ENCODE measurements around the gene WFIKKN1. TPM values are rescaled to one million over a fixed set of nuclear protein-coding genes. Genes with fewer than 3 reads are reported as not detected.
A peak's percentile ranks its signal among the peaks of the same experiment; 100 is the strongest.

Gene WFIKKN1
- total RNA-seq, 1 donor from 2014 or later, result 0.44 TPM

DNA sequence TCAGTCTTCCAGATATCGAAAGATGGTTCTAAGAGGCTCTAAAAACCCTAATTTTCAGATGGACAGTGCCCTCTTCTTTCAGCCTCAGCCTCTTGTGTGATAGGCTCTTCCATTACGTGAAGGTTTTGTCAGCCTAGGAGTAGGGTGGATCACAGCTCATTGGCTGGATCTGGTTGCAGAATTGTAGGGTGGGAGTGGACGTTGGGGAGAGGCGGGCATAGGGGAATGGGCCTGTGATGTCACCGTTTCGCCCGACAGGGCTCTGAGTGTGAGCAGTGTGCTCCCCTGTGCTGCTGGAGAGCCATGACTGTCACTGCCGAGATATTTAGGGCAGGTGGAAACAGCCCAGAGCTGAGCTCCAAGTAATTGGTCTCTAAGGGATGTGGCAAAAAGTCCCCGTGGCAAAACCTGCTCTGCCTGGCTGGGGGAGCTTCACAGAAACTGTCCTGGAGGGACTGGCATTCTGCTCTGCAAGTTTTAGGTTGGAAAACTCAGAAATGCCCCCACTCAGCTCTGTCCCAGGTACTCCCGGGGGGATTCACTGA lies 6.2 kb upstream of the WFIKKN1 start:
- no peaks in the 10 kb centered on the region for H3K27me3 Mint-ChIP-seq
- intact Hi-C loops (cut with micrococcal nuclease), result no loop called here
- no peak overlapping the region for H3K27ac Mint-ChIP-seq

DNA sequence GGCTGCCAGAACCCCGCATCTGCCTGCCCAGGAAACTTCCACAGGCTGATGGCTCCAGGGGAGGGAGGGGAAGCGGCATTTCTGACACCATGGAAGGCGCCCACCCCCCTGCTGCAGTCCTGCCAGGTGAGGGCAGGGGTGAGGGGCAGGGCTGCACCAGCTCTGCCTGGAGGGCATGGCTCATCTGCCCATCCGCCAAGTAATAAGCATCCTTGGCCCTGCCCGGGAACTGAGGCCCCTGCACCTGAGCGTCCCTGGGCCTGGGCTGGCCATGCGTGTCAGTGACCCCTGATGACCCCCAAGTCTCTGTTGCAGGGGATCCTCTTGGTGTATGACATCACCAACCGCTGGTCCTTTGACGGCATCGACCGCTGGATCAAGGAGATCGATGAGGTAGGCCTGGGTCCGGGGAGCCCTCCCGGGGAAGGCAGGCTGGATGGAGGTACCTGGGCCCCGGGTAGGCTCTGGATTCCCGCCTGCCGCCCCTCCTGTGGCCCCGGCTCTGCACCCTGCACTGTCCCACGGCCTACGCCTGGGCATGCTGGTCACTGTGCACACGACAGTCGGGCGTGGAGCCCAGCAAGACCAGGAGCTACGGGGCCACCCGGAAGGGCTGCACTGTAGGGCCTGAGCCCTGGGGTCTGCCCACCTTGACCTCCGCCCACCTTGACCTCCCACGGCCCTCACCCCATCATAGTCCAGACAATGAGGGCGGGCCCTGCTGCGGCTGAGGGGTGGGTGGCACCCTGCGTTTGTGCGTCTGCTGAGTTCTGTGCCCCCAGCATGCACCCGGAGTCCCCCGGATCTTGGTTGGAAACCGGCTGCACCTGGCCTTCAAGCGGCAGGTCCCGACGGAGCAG lies 5.4 kb upstream of the WFIKKN1 start:
- H3K36me3 Mint-ChIP-seq (ENCODE audit: low read depth), result peaks cover 2% of the 10 kb centered on the region
- no peaks in the 10 kb centered on the region for H3K4me1 Mint-ChIP-seq
- no peaks in the 10 kb centered on the region for H3K27me3 Mint-ChIP-seq
- H3K9me3 Mint-ChIP-seq, result no peaks in the 10 kb centered on the region
- no peak overlapping the region for H3K27ac Mint-ChIP-seq
- DNase-seq, result no peak
- intact Hi-C loops (cut with micrococcal nuclease), result no loop called here
- no peak overlapping the region for H3K4me3 Mint-ChIP-seq

More for the DNA sequence above, 6.2 kb upstream of the WFIKKN1 start:
- no peak for DNase-seq
- no peak overlapping the region for H3K4me3 Mint-ChIP-seq
- H3K36me3 Mint-ChIP-seq (ENCODE audit: low read depth), result peaks cover 2% of the 10 kb centered on the region
- no peaks in the 10 kb centered on the region for H3K9me3 Mint-ChIP-seq
- no peaks in the 10 kb centered on the region for H3K4me1 Mint-ChIP-seq

DNA sequence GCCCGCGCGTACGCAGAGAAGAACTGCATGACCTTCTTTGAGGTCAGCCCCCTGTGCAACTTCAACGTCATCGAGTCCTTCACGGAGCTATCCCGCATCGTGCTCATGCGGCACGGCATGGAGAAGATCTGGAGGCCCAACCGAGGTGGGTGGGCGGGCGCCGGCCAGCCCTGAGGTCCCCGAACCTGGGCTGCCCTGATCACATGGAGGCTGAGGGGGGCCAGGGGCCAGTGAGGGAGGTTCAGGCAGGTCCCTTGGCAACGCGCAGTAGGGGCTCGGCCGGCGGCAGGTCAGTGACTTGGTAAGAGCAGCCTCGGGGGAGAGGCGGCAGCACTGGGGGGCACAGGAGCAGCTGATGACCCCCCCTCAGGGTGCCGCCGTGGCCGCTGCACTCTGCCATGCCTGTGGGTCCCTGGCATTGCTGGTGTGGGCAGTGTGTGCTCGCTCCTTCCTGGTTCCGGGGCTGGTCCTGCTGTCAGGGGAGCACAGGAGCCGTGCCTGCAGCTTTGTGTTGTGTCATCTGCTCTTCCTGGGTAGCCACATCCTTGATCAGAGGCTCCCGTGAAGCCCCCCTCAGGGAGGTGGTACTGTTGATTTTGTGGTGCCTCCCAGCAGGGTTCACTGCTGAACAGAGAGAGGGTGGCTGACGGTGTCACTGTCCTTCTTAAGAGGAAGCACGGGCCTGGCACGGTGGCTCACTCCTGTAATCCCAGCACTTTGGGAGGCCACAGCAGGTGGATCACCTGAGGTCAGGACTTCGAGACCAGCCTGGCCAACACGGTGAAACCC lies 4.6 kb upstream of the WFIKKN1 start:
- intact Hi-C loops (cut with micrococcal nuclease), result no loop called here
- Mint-ChIP-seq H3K36me3 (ENCODE audit: low read depth) (peaks cover 2% of the 10 kb centered on the region), H3K27ac (no peak overlapping the region), H3K4me3 (no peak overlapping the region), H3K9me3 (no peaks in the 10 kb centered on the region), H3K27me3 (no peaks in the 10 kb centered on the region), H3K4me1 (no peaks in the 10 kb centered on the region)
- no peak for DNase-seq

DNA sequence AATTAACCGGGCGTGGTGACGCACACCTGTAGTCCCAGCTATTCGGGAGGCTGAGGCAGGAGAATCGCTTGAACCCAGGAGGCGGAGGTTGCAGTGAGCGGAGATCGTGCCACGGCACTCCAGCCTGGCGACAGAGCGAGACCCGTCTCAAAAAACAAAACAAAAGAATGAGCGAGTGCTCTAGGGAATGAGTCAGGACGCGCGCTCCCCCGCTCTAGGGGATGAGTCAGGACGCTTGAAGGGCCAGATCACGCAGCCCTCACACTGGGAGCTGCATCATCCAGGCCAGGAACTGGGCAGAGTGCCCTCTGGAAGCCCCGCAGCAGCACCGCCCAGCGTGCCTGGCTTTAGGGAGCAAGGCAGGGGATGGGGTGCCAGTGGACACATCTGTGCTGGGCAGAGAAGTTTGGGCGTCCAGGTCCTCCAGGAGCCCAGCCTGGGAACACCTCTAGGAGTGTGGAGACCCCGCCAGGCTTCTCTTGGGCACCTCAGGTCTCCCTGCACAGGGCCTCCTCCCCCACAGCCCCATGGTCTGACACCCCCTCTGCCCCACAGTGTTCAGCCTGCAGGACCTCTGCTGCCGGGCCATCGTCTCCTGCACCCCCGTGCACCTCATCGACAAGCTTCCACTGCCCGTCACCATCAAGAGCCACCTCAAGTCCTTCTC lies 3.9 kb upstream of the WFIKKN1 start:
- no peak for DNase-seq
- peaks cover 2% of the 10 kb centered on the region for H3K36me3 Mint-ChIP-seq (ENCODE audit: low read depth)
- intact Hi-C loops (cut with micrococcal nuclease), result no loop called here
- H3K4me3 Mint-ChIP-seq, result no peak overlapping the region
- no peaks in the 10 kb centered on the region for H3K9me3 Mint-ChIP-seq
- no peak overlapping the region for H3K27ac Mint-ChIP-seq
- H3K27me3 Mint-ChIP-seq, result no peaks in the 10 kb centered on the region
- H3K4me1 Mint-ChIP-seq, result no peaks in the 10 kb centered on the region

DNA sequence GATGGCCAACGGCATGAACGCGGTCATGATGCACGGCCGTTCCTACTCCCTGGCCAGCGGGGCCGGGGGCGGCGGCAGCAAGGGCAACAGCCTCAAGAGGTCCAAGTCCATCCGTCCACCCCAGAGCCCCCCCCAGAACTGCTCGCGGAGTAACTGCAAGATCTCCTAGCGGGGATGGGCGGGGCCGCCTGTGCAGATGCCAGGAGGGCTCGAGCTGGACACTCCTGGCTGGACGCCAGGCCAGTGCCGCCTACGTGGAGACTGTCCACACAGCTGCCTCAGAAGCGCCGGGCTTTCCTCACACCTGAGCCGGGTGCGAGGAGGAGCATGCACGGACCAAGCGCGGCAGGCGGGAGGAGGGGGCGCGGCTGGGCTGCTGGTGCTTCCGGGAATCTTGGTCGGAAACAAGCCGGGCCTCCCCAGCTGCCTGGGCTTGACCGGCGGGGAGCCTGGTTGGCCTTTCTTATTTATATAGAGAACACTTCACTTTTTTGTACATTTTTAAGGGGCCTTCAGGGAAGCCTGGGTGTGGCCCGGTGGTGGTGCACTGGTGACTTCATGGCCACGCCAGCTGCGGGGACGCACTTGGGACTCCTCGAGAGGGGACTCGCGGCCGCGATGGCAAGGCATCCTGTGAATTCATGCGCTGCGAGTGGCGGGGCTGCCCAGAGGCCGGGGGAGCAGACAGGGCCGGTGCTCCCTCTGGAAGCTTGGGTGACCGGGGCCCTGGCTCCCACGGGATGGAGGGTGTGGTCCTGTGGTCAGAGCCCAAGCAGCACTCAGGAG lies 3.1 kb upstream of the WFIKKN1 start:
- Mint-ChIP-seq H3K27me3 (no peaks in the 10 kb centered on the region), H3K27ac (no peak overlapping the region), H3K4me3 (no peak overlapping the region), H3K9me3 (no peaks in the 10 kb centered on the region), H3K4me1 (no peaks in the 10 kb centered on the region), H3K36me3 (ENCODE audit: low read depth) (peaks cover 2% of the 10 kb centered on the region)
- intact Hi-C loops (cut with micrococcal nuclease), result no loop called here
- peak; percentile 55 for DNase-seq

DNA sequence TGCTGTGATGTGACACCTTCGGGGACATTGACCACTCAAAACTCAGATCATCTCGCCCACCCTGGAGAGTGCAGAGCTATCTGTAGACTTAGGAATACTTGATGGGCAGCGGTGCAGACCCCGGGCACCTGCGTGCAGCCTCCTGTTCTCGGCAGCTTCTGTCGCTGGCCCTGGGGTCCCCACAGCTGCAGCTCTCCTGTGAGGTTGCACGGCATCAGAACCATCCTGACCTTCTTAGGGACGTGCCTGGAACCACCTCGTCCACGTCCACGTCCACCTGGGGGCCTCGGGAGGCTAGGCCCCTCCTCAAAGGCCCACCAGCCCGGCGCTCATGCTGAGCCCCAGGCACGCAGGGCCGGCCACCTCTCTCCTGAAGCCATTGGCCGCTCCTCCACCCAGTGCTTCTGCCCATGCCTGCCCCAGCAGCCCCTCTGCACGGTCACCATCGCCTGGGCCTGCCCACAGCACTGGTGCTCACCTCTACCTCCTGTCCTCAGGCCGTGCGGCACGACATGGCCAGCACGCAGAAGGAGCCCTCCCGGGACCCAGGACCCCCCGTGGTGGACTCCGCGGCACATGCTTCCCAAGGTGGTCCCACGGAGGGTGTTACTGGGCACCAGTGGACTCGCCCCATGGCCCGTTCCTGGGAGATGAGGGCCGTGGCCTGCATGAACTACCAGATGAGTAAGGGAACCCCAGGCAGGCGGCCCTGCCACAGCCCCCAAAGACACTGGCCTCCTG lies 2.3 kb upstream of the WFIKKN1 start:
- Mint-ChIP-seq H3K36me3 (ENCODE audit: low read depth) (peaks cover 2% of the 10 kb centered on the region), H3K27me3 (no peaks in the 10 kb centered on the region), H3K9me3 (no peaks in the 10 kb centered on the region), H3K27ac (no peak overlapping the region), H3K4me1 (no peaks in the 10 kb centered on the region), H3K4me3 (no peak overlapping the region)
- peak; percentile 55 for DNase-seq
- intact Hi-C loops (cut with micrococcal nuclease), result no loop called here

DNA sequence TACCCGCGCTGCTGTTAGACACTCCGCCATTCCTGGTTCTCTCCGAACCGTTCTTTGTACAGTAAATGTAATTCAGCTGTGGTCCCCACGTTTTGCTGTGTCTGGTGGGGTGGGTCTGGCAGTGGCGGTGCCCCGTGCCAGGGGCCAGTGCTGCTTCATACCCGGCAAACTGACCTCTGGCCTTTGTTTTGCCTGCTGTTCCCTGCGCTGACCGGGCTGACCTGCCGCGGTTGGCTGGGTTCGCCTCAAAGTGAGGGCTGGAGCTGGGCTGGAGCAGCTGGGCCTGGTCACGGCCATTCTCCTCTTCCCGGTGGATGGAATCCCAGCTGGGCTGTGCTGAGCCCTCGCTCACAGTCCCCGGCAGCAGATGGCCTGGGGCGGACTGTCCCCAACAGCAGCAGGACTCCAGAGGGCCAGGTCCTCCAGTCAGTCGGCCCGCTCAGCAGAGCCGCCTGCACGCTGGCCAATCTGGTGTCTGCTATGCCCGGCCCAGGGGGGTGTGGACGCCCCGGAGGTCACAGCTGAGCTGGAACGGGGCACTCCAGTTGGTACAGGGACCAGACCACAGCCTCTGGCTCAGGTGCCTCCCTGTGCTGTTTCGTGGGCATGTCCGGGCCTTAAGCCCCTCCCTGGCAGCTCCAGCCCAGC lies 1.5 kb upstream of the WFIKKN1 start:
- Mint-ChIP-seq H3K27ac (no peak overlapping the region), H3K9me3 (no peaks in the 10 kb centered on the region), H3K4me1 (no peaks in the 10 kb centered on the region), H3K27me3 (no peaks in the 10 kb centered on the region), H3K36me3 (ENCODE audit: low read depth) (peaks cover 2% of the 10 kb centered on the region), H3K4me3 (no peak overlapping the region)
- intact Hi-C loops (cut with micrococcal nuclease), result no loop called here
- DNase-seq, result no peak

DNA sequence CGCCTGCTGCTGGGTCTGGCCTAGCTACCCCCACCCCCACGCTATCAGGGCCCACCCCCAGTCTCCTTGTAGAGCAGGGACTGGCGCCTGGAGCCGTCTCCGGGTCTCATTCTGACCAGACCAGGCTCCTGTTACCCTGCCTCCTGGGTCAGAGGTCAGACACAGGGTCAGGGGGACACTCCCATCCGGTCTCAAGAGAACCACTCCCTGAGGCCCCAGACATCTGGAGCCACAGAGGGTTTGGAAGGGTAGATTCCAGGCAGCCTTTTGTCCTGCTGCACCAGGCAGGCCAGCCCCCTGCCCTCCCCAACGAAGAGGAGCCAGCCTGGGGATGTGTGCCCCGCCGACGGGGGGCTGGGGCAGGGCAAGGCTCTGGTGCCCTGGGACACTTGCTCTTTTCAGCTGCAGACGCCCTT lies 944 bp upstream of the WFIKKN1 start:
- Mint-ChIP-seq H3K27ac (no peak overlapping the region), H3K4me3 (no peak overlapping the region), H3K4me1 (peaks cover under 1% of the 10 kb centered on the region), H3K27me3 (no peaks in the 10 kb centered on the region), H3K36me3 (ENCODE audit: low read depth) (peaks cover 2% of the 10 kb centered on the region), H3K9me3 (no peaks in the 10 kb centered on the region)
- no peak for DNase-seq
- intact Hi-C loops (cut with micrococcal nuclease), result no loop called here

DNA sequence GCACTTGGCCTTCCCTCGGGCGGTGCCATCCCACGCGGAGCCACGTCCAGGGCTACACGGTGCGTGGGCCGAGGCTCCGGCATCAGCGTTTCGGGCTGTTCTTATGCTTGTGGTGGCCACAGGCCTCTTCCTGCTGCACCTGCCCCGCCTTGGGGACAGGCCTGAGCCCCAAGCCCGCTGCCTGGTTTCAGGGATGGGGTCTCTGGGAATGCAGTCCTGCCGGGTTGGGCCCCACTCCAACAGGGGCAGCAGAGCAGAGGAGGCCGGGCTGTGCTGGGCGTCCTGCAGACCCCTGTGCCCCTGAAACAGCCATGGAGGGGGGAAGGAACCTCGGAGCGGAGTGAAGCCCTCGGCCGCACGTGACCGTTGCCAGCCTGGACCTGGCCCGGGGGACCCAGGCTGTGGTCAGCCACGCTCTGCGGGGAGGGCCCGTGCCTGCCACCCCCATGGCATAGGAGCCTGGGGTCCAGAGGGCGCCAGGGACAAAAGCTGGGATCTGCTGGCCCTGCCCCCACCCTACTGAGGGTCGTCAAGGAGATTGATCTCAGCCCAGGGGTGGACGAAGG lies 453 bp upstream of the WFIKKN1 start:
- peak; percentile 55 for DNase-seq
- H3K4me3 Mint-ChIP-seq, result no peak overlapping the region
- H3K9me3 Mint-ChIP-seq, result no peaks in the 10 kb centered on the region

DNA sequence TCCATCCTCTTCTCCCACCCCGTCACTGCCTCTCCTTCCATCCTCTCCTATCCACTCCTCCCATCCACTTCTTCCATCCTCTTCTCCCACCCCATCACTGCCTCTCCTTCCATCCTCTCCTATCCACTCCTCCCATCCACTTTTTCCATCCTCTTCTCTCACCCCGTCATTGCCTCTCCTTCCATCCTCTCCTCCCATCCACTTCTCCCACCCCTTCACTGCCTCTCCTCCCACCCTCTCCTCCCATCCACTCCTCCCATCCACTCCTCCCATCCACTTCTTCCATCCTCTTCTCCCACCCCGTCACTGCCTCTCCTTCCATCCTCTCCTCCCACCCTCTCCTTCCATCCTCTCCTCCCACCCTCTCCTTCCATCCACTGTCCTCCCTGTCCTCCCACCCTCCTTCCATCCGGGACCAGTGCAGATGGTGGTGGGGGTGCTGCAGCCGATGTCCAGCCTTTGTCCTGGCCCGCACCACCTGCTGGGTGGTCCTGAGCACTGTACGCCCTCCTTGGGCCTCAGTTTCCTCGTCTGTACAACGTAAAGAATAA lies 1.1 kb downstream of the WFIKKN1 start:
- intact Hi-C loops (cut with micrococcal nuclease), result no loop called here
- Mint-ChIP-seq H3K4me3 (no peak overlapping the region), H3K36me3 (ENCODE audit: low read depth) (no peaks in the 10 kb centered on the region), H3K27ac (no peak overlapping the region), H3K4me1 (peaks cover 6% of the 10 kb centered on the region), H3K9me3 (no peaks in the 10 kb centered on the region), H3K27me3 (peaks cover 2% of the 10 kb centered on the region)
- no peak for DNase-seq

More for the DNA sequence above, 453 bp upstream of the WFIKKN1 start:
- Mint-ChIP-seq H3K4me1 (peaks cover 2% of the 10 kb centered on the region), H3K36me3 (ENCODE audit: low read depth) (peaks cover 2% of the 10 kb centered on the region), H3K27ac (no peak overlapping the region), H3K27me3 (no peaks in the 10 kb centered on the region)
- intact Hi-C loops (cut with micrococcal nuclease), result no loop called here

DNA sequence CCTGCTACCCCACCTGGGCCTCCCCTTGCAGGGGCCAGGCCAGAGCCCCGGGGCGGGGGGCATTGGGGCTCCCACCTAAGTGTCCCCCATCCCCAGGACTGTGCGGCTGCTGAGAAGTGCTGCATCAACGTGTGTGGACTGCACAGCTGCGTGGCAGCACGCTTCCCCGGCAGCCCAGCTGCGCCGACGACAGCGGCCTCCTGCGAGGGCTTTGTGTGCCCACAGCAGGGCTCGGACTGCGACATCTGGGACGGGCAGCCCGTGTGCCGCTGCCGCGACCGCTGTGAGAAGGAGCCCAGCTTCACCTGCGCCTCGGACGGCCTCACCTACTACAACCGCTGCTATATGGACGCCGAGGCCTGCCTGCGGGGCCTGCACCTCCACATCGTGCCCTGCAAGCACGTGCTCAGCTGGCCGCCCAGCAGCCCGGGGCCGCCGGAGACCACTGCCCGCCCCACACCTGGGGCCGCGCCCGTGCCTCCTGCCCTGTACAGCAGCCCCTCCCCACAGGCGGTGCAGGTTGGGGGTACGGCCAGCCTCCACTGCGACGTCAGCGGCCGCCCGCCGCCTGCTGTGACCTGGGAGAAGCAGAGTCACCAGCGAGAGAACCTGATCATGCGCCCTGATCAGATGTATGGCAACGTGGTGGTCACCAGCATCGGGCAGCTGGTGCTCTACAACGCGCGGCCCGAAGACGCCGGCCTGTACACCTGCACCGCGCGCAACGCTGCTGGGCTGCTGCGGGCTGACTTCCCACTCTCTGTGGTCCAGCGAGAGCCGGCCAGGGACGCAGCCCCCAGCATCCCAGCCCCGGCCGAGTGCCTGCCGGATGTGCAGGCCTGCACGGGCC lies 1.9 kb downstream of the WFIKKN1 start:
- no peak for DNase-seq
- Mint-ChIP-seq H3K27me3 (peaks cover 2% of the 10 kb centered on the region), H3K27ac (no peak overlapping the region), H3K4me1 (peaks cover 6% of the 10 kb centered on the region), H3K36me3 (ENCODE audit: low read depth) (no peaks in the 10 kb centered on the region), H3K4me3 (no peak overlapping the region), H3K9me3 (no peaks in the 10 kb centered on the region)
- intact Hi-C loops (cut with micrococcal nuclease), result no loop called here

Data from activated CD4-positive, alpha-beta T cell treated with anti-CD3 and anti-CD28 coated beads, Interleukin-2, amount 10 ng/mL, durations not matched to agents 24 days and 14 days (primary cell).